ENCODE data around the gene CBX3. TPM values are rescaled to one million over a fixed set of nuclear protein-coding genes. Genes with fewer than 3 reads are reported as not detected.

The CBX3 gene
- total RNA-seq, 1 experiment from 2014 or later, result 232 TPM

DNA sequence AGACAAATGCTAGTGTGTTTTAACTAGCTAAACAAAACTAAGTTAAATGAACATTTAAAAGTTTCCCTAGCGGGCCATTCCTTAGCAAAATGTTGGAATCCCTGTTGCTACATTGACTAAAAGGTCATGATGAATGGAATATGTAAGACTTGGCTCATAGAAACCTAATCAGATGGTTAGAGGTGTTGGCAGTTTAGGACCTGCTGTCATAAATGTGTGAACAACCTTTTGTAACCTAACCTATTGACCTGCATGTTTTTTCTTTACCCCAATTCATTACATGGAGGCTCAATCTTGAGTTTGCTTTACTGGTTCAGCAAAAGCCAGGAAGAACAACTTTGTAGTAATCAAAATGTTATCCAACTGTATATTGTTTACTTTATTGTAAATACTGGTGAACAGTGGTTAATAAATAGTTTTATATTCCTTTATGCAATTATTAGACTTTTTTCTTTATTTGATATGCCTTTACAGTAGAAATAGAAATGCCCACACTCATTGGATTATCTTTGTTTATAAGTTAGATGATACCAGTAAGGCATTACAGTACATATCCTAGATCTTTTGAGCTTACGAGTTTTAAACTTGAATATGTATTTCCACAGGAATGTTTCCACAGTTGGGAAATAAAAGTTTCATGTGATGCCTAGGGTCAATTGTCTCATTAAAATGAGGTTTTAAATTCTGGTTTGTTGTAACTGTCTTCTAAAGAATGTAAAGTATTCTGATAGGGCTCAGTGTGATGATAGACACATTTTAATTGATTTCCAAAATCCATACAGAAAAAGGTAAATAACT is 11.6 kb downstream of the CBX3 start:
- DNase-seq (ENCODE audit: low spot score) (no peak), ATAC-seq (no peak)
- H3K27me3 Mint-ChIP-seq (ENCODE audit: low read depth), result no peaks in the 10 kb centered on the region
- ChIA-PET POLR2A (interaction anchor here (1.1 to 1.3 kb wide), 2 partner anchors 11 to 13 kb away, joined by 3 read pairs; partner anchors contain the start of gene CBX3), CTCF (no interaction called here)
- no peaks in the 10 kb centered on the region for H3K9me3 Mint-ChIP-seq
- H3K36me3 Mint-ChIP-seq, result peaks cover 47% of the 10 kb centered on the region
- H3K4me3 Mint-ChIP-seq, result no peak overlapping the region
- no peak overlapping the region for H3K27ac Mint-ChIP-seq
- H3K4me1 Mint-ChIP-seq, result peaks cover 5% of the 10 kb centered on the region; the same call in 1 of the 2 replicates
- TF ChIP-seq ELF4 (CRISPR knock-in tag; IDR thresholded peaks at IDR 0.05; ENCODE audit: low read depth) (no peak), TP53 (CRISPR knock-in tag; IDR thresholded peaks at IDR 0.05) (no peak), TCF7 (CRISPR knock-in tag; IDR thresholded peaks at IDR 0.05; ENCODE audit: low read depth) (no peak), EMX1 (CRISPR knock-in tag; IDR thresholded peaks at IDR 0.05) (0 out of 2 replicates have a peak, but pooled peaks have one; percentile 32), SP1 (CRISPR knock-in tag; conservative IDR thresholded peaks at IDR 0.05) (no peak), JAZF1 (CRISPR knock-in tag; IDR thresholded peaks at IDR 0.05) (no peak), ZNF219 (CRISPR knock-in tag; IDR thresholded peaks at IDR 0.05; ENCODE audit: borderline replicate concordance) (no peak), NR1H2 (CRISPR knock-in tag; IDR thresholded peaks at IDR 0.05) (no peak), CBFB (CRISPR knock-in tag; IDR thresholded peaks at IDR 0.05; ENCODE audit: low read depth) (no peak), PRRX2 (CRISPR knock-in tag; IDR thresholded peaks at IDR 0.05) (peak; percentile 57), ZNF232 (CRISPR knock-in tag; IDR thresholded peaks at IDR 0.05) (no peak), SMAD3 (CRISPR knock-in tag; IDR thresholded peaks at IDR 0.05; ENCODE audit: borderline replicate concordance) (no peak), NFATC4 (CRISPR knock-in tag; IDR thresholded peaks at IDR 0.05) (peak; percentile 92), HMGA2 (CRISPR knock-in tag; IDR thresholded peaks at IDR 0.05) (no peak), ZNF671 (CRISPR knock-in tag; IDR thresholded peaks at IDR 0.05) (0 out of 2 replicates have a peak, but pooled peaks have one; percentile 43), ZNF416 (CRISPR knock-in tag; IDR thresholded peaks at IDR 0.05) (0 out of 2 replicates have a peak, but pooled peaks have one; percentile 19)
- TF ChIP-seq, protein P1, sequence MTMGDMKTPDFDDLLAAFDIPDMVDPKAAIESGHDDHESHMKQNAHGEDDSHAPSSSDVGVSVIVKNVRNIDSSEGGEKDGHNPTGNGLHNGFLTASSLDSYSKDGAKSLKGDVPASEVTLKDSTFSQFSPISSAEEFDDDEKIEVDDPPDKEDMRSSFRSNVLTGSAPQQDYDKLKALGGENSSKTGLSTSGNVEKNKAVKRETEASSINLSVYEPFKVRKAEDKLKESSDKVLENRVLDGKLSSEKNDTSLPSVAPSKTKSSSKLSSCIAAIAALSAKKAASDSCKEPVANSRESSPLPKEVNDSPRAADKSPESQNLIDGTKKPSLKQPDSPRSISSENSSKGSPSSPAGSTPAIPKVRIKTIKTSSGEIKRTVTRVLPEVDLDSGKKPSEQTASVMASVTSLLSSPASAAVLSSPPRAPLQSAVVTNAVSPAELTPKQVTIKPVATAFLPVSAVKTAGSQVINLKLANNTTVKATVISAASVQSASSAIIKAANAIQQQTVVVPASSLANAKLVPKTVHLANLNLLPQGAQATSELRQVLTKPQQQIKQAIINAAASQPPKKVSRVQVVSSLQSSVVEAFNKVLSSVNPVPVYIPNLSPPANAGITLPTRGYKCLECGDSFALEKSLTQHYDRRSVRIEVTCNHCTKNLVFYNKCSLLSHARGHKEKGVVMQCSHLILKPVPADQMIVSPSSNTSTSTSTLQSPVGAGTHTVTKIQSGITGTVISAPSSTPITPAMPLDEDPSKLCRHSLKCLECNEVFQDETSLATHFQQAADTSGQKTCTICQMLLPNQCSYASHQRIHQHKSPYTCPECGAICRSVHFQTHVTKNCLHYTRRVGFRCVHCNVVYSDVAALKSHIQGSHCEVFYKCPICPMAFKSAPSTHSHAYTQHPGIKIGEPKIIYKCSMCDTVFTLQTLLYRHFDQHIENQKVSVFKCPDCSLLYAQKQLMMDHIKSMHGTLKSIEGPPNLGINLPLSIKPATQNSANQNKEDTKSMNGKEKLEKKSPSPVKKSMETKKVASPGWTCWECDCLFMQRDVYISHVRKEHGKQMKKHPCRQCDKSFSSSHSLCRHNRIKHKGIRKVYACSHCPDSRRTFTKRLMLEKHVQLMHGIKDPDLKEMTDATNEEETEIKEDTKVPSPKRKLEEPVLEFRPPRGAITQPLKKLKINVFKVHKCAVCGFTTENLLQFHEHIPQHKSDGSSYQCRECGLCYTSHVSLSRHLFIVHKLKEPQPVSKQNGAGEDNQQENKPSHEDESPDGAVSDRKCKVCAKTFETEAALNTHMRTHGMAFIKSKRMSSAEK (CRISPR knock-in tag; IDR thresholded peaks at IDR 0.05; ENCODE audit: borderline replicate concordance), result no peak
- TF ChIP-seq, protein P2, sequence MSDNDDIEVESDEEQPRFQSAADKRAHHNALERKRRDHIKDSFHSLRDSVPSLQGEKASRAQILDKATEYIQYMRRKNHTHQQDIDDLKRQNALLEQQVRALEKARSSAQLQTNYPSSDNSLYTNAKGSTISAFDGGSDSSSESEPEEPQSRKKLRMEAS (CRISPR knock-in tag; IDR thresholded peaks at IDR 0.05), result no peak
- TF ChIP-seq, protein P3, sequence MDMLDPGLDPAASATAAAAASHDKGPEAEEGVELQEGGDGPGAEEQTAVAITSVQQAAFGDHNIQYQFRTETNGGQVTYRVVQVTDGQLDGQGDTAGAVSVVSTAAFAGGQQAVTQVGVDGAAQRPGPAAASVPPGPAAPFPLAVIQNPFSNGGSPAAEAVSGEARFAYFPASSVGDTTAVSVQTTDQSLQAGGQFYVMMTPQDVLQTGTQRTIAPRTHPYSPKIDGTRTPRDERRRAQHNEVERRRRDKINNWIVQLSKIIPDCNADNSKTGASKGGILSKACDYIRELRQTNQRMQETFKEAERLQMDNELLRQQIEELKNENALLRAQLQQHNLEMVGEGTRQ (CRISPR knock-in tag; IDR thresholded peaks at IDR 0.05), result no peak
- TF ChIP-seq, protein P4, sequence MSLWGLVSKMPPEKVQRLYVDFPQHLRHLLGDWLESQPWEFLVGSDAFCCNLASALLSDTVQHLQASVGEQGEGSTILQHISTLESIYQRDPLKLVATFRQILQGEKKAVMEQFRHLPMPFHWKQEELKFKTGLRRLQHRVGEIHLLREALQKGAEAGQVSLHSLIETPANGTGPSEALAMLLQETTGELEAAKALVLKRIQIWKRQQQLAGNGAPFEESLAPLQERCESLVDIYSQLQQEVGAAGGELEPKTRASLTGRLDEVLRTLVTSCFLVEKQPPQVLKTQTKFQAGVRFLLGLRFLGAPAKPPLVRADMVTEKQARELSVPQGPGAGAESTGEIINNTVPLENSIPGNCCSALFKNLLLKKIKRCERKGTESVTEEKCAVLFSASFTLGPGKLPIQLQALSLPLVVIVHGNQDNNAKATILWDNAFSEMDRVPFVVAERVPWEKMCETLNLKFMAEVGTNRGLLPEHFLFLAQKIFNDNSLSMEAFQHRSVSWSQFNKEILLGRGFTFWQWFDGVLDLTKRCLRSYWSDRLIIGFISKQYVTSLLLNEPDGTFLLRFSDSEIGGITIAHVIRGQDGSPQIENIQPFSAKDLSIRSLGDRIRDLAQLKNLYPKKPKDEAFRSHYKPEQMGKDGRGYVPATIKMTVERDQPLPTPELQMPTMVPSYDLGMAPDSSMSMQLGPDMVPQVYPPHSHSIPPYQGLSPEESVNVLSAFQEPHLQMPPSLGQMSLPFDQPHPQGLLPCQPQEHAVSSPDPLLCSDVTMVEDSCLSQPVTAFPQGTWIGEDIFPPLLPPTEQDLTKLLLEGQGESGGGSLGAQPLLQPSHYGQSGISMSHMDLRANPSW (CRISPR knock-in tag; conservative IDR thresholded peaks at IDR 0.05; ENCODE audit: low read depth), result no peak
- TF ChIP-seq, protein P5, sequence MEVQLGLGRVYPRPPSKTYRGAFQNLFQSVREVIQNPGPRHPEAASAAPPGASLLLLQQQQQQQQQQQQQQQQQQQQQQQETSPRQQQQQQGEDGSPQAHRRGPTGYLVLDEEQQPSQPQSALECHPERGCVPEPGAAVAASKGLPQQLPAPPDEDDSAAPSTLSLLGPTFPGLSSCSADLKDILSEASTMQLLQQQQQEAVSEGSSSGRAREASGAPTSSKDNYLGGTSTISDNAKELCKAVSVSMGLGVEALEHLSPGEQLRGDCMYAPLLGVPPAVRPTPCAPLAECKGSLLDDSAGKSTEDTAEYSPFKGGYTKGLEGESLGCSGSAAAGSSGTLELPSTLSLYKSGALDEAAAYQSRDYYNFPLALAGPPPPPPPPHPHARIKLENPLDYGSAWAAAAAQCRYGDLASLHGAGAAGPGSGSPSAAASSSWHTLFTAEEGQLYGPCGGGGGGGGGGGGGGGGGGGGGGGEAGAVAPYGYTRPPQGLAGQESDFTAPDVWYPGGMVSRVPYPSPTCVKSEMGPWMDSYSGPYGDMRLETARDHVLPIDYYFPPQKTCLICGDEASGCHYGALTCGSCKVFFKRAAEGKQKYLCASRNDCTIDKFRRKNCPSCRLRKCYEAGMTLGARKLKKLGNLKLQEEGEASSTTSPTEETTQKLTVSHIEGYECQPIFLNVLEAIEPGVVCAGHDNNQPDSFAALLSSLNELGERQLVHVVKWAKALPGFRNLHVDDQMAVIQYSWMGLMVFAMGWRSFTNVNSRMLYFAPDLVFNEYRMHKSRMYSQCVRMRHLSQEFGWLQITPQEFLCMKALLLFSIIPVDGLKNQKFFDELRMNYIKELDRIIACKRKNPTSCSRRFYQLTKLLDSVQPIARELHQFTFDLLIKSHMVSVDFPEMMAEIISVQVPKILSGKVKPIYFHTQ (CRISPR knock-in tag; IDR thresholded peaks at IDR 0.05), result peak; percentile 89; the same call in 1 of the 2 replicates
- TF ChIP-seq, protein P6, sequence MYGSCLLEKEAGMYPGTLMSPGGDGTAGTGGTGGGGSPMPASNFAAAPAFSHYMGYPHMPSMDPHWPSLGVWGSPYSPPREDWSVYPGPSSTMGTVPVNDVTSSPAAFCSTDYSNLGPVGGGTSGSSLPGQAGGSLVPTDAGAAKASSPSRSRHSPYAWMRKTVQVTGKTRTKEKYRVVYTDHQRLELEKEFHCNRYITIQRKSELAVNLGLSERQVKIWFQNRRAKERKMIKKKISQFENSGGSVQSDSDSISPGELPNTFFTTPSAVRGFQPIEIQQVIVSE (CRISPR knock-in tag; IDR thresholded peaks at IDR 0.05; ENCODE audit: borderline replicate concordance), result no peak
- TF ChIP-seq, protein P7, sequence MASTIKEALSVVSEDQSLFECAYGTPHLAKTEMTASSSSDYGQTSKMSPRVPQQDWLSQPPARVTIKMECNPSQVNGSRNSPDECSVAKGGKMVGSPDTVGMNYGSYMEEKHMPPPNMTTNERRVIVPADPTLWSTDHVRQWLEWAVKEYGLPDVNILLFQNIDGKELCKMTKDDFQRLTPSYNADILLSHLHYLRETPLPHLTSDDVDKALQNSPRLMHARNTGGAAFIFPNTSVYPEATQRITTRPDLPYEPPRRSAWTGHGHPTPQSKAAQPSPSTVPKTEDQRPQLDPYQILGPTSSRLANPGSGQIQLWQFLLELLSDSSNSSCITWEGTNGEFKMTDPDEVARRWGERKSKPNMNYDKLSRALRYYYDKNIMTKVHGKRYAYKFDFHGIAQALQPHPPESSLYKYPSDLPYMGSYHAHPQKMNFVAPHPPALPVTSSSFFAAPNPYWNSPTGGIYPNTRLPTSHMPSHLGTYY (CRISPR knock-in tag; IDR thresholded peaks at IDR 0.05), result peak; percentile 50; the same call in 1 of the 2 replicates
- TF ChIP-seq, protein P8, sequence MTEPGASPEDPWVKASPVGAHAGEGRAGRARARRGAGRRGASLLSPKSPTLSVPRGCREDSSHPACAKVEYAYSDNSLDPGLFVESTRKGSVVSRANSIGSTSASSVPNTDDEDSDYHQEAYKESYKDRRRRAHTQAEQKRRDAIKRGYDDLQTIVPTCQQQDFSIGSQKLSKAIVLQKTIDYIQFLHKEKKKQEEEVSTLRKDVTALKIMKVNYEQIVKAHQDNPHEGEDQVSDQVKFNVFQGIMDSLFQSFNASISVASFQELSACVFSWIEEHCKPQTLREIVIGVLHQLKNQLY (CRISPR knock-in tag; IDR thresholded peaks at IDR 0.05), result no peak
